Muscle of leg (tissue), 11 donors: ENCODE results near the gene MMD2. TPM values are rescaled to one million over a fixed set of nuclear protein-coding genes. Genes with fewer than 3 reads are reported as not detected.
"Not testable (repeated sequence)": the region's sequence is repeated elsewhere in the genome, so short reads cannot be mapped to it uniquely, and the experiment has no call there.

Source experiments
- DNase-seq: peaks from one replicate; pipeline ENCODE4 v3.0.0; 2013
- H3K27ac ChIP-seq: one replicate; pipeline ENCODE4 v1.5.1; 2013; ENCODE audit warnings: mild to moderate bottlenecking, low read length, control low read depth
- H3K27me3 ChIP-seq: one replicate; pipeline ENCODE4 v1.6.1; 2013; ENCODE audit warnings: low read length; ENCODE audit not compliant: control insufficient read depth, insufficient read depth
- H3K36me3 ChIP-seq: one replicate; pipeline ENCODE4 v1.6.1; 2013; ENCODE audit warnings: low read length; ENCODE audit not compliant: control insufficient read depth, insufficient read depth
- H3K4me1 ChIP-seq: one replicate; pipeline ENCODE4 v1.6.1; 2013; ENCODE audit warnings: low read length; ENCODE audit not compliant: control insufficient read depth, insufficient read depth
- H3K4me3 ChIP-seq: one replicate; pipeline ENCODE4 v1.5.1; 2013; ENCODE audit warnings: low read length, control low read depth
- H3K9me3 ChIP-seq: replicated peaks from 2 replicates; pipeline ENCODE4 v1.6.1; 2013; ENCODE audit warnings: low read depth, low read length; ENCODE audit not compliant: control insufficient read depth
- WGBS: methylation state at CpG from one replicate; pipeline ENCODE4 v1.1.5; 2013; ENCODE audit warnings: missing lambda C conversion rate; ENCODE audit not compliant: insufficient coverage; 5-methylcytosine and 5-hydroxymethylcytosine counted together
- polyA plus RNA-seq, 8 donors: library from polyadenylated mRNA; unstranded; fragments of 120-200 nt; gene quantifications; one replicate each; pipeline versions ENCODE4 v1.2.1 to v1.2.3, GENCODE V29; 2013; ENCODE audit warnings: inconsistent platforms in 1 of 8, low replicate concordance in 1 of 8; ENCODE audit not compliant: insufficient read length in 8 of 8, insufficient read depth in 1 of 8
- total RNA-seq: library from RNA; stranded (reverse); fragments of 120-200 nt; gene quantifications from one replicate; pipeline ENCODE4 v1.2.4, GENCODE V29; 2013

The MMD2 gene
- total and polyA plus RNA-seq, 9 donors = 0.05 to 0.77 (median 0.07) TPM; not detected in 4

- peaks cover 81% of the 10 kb centered on the region for H3K36me3 ChIP-seq
- H3K4me1 ChIP-seq = no peaks in the 10 kb centered on the region
- WGBS = 90% methylated on average over 8 of the region's 8 CpGs
- DNase-seq = no peak
- H3K27me3 ChIP-seq = no peaks in the 10 kb centered on the region
- no peaks in the 10 kb centered on the region for H3K9me3 ChIP-seq
- H3K27ac ChIP-seq = no peak overlapping the region
- no peak overlapping the region for H3K4me3 ChIP-seq
Observed at GRCh38 chr7:4993471-4993870, 34.5 kb upstream of the MMD2 start.

DNA sequence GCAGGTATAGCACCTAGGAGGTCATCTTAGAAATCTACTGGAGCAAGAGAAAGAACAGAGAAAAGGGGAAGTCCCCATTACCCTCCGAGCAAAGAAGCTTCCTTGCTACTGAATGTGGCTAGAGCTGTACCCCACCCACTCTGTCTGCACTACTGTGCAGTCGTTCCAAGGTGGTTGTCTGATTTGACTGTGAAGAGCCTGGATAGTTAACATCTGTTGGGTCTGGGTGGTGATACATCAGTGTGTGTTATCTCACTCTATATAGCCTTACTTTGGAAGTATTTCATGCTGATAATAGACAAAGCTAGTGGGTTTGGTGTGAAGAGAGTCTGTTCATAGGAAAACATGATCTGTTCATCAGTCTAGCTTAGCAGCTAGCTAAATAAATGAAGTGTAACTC is 23.8 kb upstream of the MMD2 start:
- H3K4me3 ChIP-seq, H3K9me3 ChIP-seq, H3K27ac ChIP-seq, H3K27me3 ChIP-seq, DNase-seq, H3K4me1 ChIP-seq: not testable (repeated sequence)
- no CpG with 5 or more reads among the region's 2 CpGs for WGBS
- peaks cover 39% of the 10 kb centered on the region for H3K36me3 ChIP-seq

DNA sequence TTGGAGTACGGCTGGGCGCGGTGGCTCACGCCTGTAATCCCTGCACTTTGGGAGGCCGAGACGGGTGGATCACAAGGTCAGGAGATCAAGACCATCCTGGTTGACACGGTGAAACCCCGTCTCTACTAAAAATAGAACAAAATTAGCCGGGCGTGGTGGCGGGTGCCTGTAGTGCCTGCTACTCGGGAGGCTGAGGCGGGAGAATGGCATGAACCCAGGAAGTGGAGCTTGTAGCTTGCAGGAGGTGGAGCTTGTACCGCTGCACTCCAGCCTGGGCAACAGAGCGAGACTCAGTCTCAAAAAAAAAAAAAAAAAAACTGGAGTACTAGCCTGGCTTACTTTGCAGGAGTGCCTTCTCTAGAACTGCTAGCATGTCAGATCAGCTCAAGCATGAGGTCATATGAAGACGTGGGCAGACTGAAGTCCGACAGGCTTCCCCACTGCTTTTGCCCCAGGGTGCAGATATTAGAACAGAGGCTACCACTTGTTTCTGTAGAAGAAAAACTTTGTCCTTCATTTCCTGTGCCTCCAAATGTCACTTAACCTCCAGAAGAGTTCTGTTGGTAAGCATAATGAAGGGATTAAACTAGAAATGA is 22.4 kb upstream of the MMD2 start:
- H3K36me3 ChIP-seq = peaks cover 37% of the 10 kb centered on the region
- DNase-seq, H3K27me3 ChIP-seq, H3K27ac ChIP-seq, H3K9me3 ChIP-seq, H3K4me1 ChIP-seq, H3K4me3 ChIP-seq: not testable (repeated sequence)
- 95% methylated on average over 12 of the region's 17 CpGs for WGBS

DNA sequence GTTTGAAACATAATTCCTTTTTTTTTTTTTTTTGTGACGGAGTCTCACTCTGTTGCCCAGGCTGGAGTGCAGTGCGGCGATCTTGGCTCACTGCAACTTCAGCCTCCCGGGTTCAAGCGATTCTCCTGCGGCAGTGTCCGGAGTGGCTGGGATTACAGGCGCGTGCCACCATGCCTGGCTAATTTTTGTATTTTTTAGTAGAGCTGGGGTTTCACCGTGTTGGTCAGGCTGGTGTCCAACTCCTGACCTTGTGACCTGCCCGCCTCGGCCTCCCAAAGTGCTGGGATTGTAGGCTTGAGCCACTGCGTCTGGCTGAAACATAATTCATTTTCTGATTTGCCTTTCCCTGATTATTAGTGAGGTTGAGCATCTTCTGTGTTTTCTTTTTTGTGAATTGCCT is 16.6 kb upstream of the MMD2 start:
- WGBS = 73% methylated on average over 5 of the region's 13 CpGs
- H3K4me3 ChIP-seq = not testable (repeated sequence)

GRCh38 chr7:4973728-4974198 is 14.8 kb upstream of the MMD2 start:
- Histone ChIP-seq H3K27me3 (no peaks in the 10 kb centered on the region), H3K27ac (peak overlapping the region; percentile 88), H3K9me3 (no peaks in the 10 kb centered on the region), H3K4me1 (no peaks in the 10 kb centered on the region), H3K4me3 (peak overlapping the region; percentile 76), H3K36me3 (peaks cover 14% of the 10 kb centered on the region)
- WGBS = under 1% methylated on average over 36 of the region's 41 CpGs
- peak; percentile 96 for DNase-seq

More for the DNA sequence above, 16.6 kb upstream of the MMD2 start:
- H3K9me3 ChIP-seq, H3K27ac ChIP-seq, H3K4me1 ChIP-seq, H3K27me3 ChIP-seq, DNase-seq: not testable (repeated sequence)
- peaks cover 18% of the 10 kb centered on the region for H3K36me3 ChIP-seq

DNA sequence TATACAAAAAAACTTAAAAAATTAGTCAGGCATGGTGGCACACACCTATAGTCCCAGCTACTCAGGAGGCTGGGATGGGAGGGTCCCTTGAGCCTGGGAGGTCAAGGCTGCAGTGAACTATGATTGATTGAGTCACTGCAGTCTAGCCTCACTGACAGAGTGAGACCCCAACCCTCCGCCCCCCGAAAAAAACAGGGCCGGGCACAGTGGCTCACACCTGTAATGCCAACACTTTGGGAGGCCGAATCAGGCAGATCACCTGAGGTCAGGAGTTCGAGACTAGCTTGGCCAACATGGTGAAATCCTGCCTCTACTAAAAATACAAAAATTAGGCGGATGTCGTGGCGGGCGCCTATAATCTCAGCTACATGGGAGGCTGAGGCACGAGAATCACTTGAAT is 13.5 kb upstream of the MMD2 start:
- WGBS = 93% methylated on average over 5 of the region's 10 CpGs
- H3K4me3 ChIP-seq, H3K36me3 ChIP-seq: not testable (repeated sequence)

GRCh38 chr7:4965295-4966022 is 6.5 kb upstream of the MMD2 start:
- Histone ChIP-seq H3K4me3 (no peak overlapping the region), H3K4me1 (no peaks in the 10 kb centered on the region), H3K27ac (no peak overlapping the region), H3K36me3 (no peaks in the 10 kb centered on the region), H3K9me3 (no peaks in the 10 kb centered on the region), H3K27me3 (peaks cover 10% of the 10 kb centered on the region)
- DNase-seq = no peak
- 94% methylated on average over 3 of the region's 11 CpGs for WGBS

More for the DNA sequence above, 13.5 kb upstream of the MMD2 start:
- not testable (repeated sequence) for DNase-seq, H3K27ac ChIP-seq, H3K9me3 ChIP-seq, H3K4me1 ChIP-seq, H3K27me3 ChIP-seq

DNA sequence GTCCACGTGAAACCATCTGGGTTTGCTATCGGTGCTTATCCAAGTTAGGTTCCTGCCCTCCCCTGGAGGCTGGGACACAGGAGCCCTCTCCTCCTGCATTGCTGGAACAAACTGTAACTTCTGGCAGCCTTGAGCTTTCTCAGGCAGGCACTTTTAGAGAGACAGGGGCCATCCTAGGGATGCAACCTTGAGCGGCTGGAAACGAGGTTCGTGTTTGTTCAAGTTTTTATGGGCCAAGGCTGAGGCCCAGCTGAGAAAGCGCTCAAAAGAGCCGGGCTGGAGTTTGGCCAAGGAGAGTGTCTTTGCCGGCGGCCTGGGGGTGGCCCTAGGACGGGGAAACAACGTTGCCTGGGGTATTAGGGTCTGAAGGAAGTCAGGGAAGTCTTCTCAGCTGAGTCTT is 5.5 kb upstream of the MMD2 start:
- Histone ChIP-seq H3K4me3 (no peak overlapping the region), H3K27ac (no peak overlapping the region), H3K36me3 (no peaks in the 10 kb centered on the region), H3K9me3 (no peaks in the 10 kb centered on the region), H3K4me1 (no peaks in the 10 kb centered on the region), H3K27me3 (peaks cover 15% of the 10 kb centered on the region)
- no peak for DNase-seq
- WGBS = 21% methylated on average over 11 of the region's 11 CpGs

GRCh38 chr7:4962872-4963775 is 4.1 kb upstream of the MMD2 start:
- DNase-seq = no peak
- 70% methylated on average over 15 of the region's 19 CpGs for WGBS
- H3K4me3 ChIP-seq = no peak overlapping the region
- H3K27ac ChIP-seq = no peak overlapping the region
- peaks cover 4% of the 10 kb centered on the region for H3K4me1 ChIP-seq
- H3K27me3 ChIP-seq = peaks cover 23% of the 10 kb centered on the region
- no peaks in the 10 kb centered on the region for H3K9me3 ChIP-seq
- H3K36me3 ChIP-seq = no peaks in the 10 kb centered on the region

- no peak overlapping the region for H3K4me3 ChIP-seq
- H3K4me1 ChIP-seq = peaks cover 4% of the 10 kb centered on the region
- WGBS = 37% methylated on average over 9 of the region's 10 CpGs
- peaks cover 40% of the 10 kb centered on the region for H3K27me3 ChIP-seq
- no peaks in the 10 kb centered on the region for H3K36me3 ChIP-seq
- DNase-seq = no peak
- no peak overlapping the region for H3K27ac ChIP-seq
- no peaks in the 10 kb centered on the region for H3K9me3 ChIP-seq
Observed at GRCh38 chr7:4960363-4960762, 1.4 kb upstream of the MMD2 start.
